Dermis microvascular lymphatic vessel endothelial cell (primary cell): ENCODE data around the gene NDOR1. TPM values are rescaled to one million over a fixed set of nuclear protein-coding genes. Genes with fewer than 3 reads are reported as not detected.
A peak's percentile ranks its signal among the peaks of the same experiment; 100 is the strongest.

ENCODE experiments used
- DNase-seq, 2 donors: peaks; one replicate each; pipeline versions ENCODE4 v3.0.0 to v3.0.0-alpha.2; 2010; ENCODE audit warnings: low read depth in 2 of 2
- total RNA-seq: library from RNA; depleted of rRNA; stranded (reverse); fragments of >200 nt; gene quantifications from 2 replicates; pipeline ENCODE4 v1.2.1, GENCODE V29; 2014

NDOR1 gene
- total RNA-seq, result 2.4 and 3.2 TPM in 2 replicates

- DNase-seq, result peak; percentile 63 to 88
Measured at GRCh38 chr9:137205126-137206069, at the start of gene NDOR1, which contains the start of gene TMEM203. TSS of gene NDOR1 (plus strand) at chr9:137205700. CDS start at chr9:137205778, 78 bp downstream. TSS of gene TMEM203 (minus strand) at chr9:137205648. CDS start at chr9:137205414, 234 bp downstream.

GRCh38 chr9:137156567-137157375, 48.7 kb upstream of the NDOR1 start:
- DNase-seq, result peak in 1 of 2 donors; percentile 47

- no peak for DNase-seq
Measured at GRCh38 chr9:137157618-137158415, 47.7 kb upstream of the NDOR1 start.

GRCh38 chr9:137158625-137159024, 46.9 kb upstream of the NDOR1 start:
- no peak for DNase-seq

- DNase-seq, result no peak
Measured at GRCh38 chr9:137159105-137160053, 46.1 kb upstream of the NDOR1 start.

GRCh38 chr9:137160054-137160425, 45.5 kb upstream of the NDOR1 start:
- no peak for DNase-seq

- no peak for DNase-seq
Measured at GRCh38 chr9:137160716-137161557, 44.6 kb upstream of the NDOR1 start.

GRCh38 chr9:137161558-137162486, 43.7 kb upstream of the NDOR1 start:
- no peak for DNase-seq

- DNase-seq, result no peak
Measured at GRCh38 chr9:137162505-137163364, 42.8 kb upstream of the NDOR1 start.

- DNase-seq, result peak in 1 of 2 donors; percentile 24
Measured at GRCh38 chr9:137163365-137163715, 42.2 kb upstream of the NDOR1 start.

GRCh38 chr9:137163805-137164204, 41.7 kb upstream of the NDOR1 start:
- DNase-seq, result no peak

- DNase-seq, result no peak
Measured at GRCh38 chr9:137164370-137165249, 40.9 kb upstream of the NDOR1 start.

- no peak for DNase-seq
Measured at GRCh38 chr9:137165250-137165836, 40.2 kb upstream of the NDOR1 start.

GRCh38 chr9:137166380-137167229, 38.9 kb upstream of the NDOR1 start:
- DNase-seq, result no peak

- DNase-seq, result no peak
Measured at GRCh38 chr9:137167277-137167746, 38.2 kb upstream of the NDOR1 start.
